ENCODE results near the gene TMOD1. TPM values are rescaled to one million over a fixed set of nuclear protein-coding genes. Genes with fewer than 3 reads are reported as not detected.

The TMOD1 gene
- total RNA-seq, 3 donors from 2014 or later (not counting 1 experiment from before 2014, with no cell fraction given) = 1.9 to 3.2 (median 2.0) TPM

- TF ChIP-seq CTCF (IDR thresholded peaks at IDR 0.05) = no peak
- Mint-ChIP-seq H3K27ac (no peak overlapping the region), H3K27me3 (ENCODE audit: low read depth in 2 of 2) (peaks cover 28 to 45% of the 10 kb centered on the region in 2 donors), H3K9me3 (no peaks in the 10 kb centered on the region), H3K36me3 (no peaks in the 10 kb centered on the region), H3K4me1 (no peaks in the 10 kb centered on the region), H3K4me3 (no peak overlapping the region)
- Histone ChIP-seq H3K27ac (ENCODE audit: low read length) (no peak overlapping the region), H3K4me3 (ENCODE audit: low read length) (no peak overlapping the region), H3K36me3 (ENCODE audit: control insufficient read depth, insufficient read depth, low read length) (no peaks in the 10 kb centered on the region), H3K9me3 (ENCODE audit: control insufficient read depth, insufficient read depth, low read length) (no peaks in the 10 kb centered on the region), H3K27me3 (ENCODE audit: control insufficient read depth, insufficient read depth, low read length) (no peaks in the 10 kb centered on the region), H3K4me1 (ENCODE audit: control insufficient read depth, insufficient read depth, low read length) (no peaks in the 10 kb centered on the region)
- peak in 1 of 3 donors; percentile 19 for ATAC-seq
- 87% methylated on average over 13 of the region's 14 CpGs for WGBS (ENCODE audit: insufficient coverage)
- intact Hi-C loops (cut with micrococcal nuclease) = no loop called here
- DNase-seq = no peak
Observed at GRCh38 chr9:97517331-97518089, 16.0 kb downstream of the TMOD1 start.

- DNase-seq (no peak), ATAC-seq (no peak)
- H3K9me3 Mint-ChIP-seq = no peaks in the 10 kb centered on the region
- no peak overlapping the region for H3K27ac Mint-ChIP-seq
- H3K9me3 ChIP-seq (ENCODE audit: control insufficient read depth, insufficient read depth, low read length) = no peaks in the 10 kb centered on the region
- 67% methylated on average over 9 of the region's 9 CpGs for WGBS (ENCODE audit: insufficient coverage)
- no peak overlapping the region for H3K27ac ChIP-seq (ENCODE audit: low read length)
- H3K27me3 Mint-ChIP-seq (ENCODE audit: low read depth in 2 of 2) = peaks cover 28 to 45% of the 10 kb centered on the region in 2 donors
- no peaks in the 10 kb centered on the region for H3K36me3 Mint-ChIP-seq
- no peak overlapping the region for H3K4me3 Mint-ChIP-seq
- H3K4me1 Mint-ChIP-seq = no peaks in the 10 kb centered on the region
- H3K4me3 ChIP-seq (ENCODE audit: low read length) = no peak overlapping the region
- no peaks in the 10 kb centered on the region for H3K27me3 ChIP-seq (ENCODE audit: control insufficient read depth, insufficient read depth, low read length)
- no peaks in the 10 kb centered on the region for H3K36me3 ChIP-seq (ENCODE audit: control insufficient read depth, insufficient read depth, low read length)
- no peaks in the 10 kb centered on the region for H3K4me1 ChIP-seq (ENCODE audit: control insufficient read depth, insufficient read depth, low read length)
- intact Hi-C loops (cut with micrococcal nuclease) = no loop called here
- no peak for TF ChIP-seq CTCF (IDR thresholded peaks at IDR 0.05)
Observed at GRCh38 chr9:97518166-97518908, 16.9 kb downstream of the TMOD1 start.

DNA sequence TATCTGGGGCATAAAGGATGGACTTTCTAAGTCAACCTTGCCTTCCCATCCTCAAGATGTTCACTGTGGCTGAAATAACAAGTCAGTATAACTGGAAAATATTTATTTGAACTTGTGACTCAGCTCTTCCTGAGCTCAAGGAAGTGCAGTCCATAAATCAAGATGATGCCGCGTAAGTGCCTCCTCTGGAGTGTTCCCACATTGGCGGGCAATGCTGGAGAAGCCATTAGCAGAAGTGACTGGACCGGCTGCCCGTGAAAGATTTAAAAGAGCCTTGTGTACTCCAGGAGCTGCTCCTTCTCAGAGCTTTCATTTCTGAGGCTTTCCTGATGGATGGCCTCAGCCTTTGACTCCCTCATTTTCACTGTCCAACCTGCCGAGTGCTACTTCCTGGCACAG, 17.4 kb downstream of the TMOD1 start:
- Mint-ChIP-seq H3K36me3 (no peaks in the 10 kb centered on the region), H3K27ac (no peak overlapping the region), H3K27me3 (ENCODE audit: low read depth in 2 of 2) (peaks cover 29 to 45% of the 10 kb centered on the region in 2 donors), H3K9me3 (no peaks in the 10 kb centered on the region), H3K4me3 (no peak overlapping the region), H3K4me1 (no peaks in the 10 kb centered on the region)
- no peak overlapping the region for H3K4me3 ChIP-seq (ENCODE audit: low read length)
- no peaks in the 10 kb centered on the region for H3K27me3 ChIP-seq (ENCODE audit: control insufficient read depth, insufficient read depth, low read length)
- no peak for TF ChIP-seq CTCF (IDR thresholded peaks at IDR 0.05)
- ATAC-seq = no peak
- H3K36me3 ChIP-seq (ENCODE audit: control insufficient read depth, insufficient read depth, low read length) = no peaks in the 10 kb centered on the region
- no peaks in the 10 kb centered on the region for H3K9me3 ChIP-seq (ENCODE audit: control insufficient read depth, insufficient read depth, low read length)
- whole genome bisulfite sequencing (ENCODE audit: insufficient coverage) = 9% methylated on average over 6 of the region's 6 CpGs
- no peaks in the 10 kb centered on the region for H3K4me1 ChIP-seq (ENCODE audit: control insufficient read depth, insufficient read depth, low read length)
- no peak for DNase-seq
- intact Hi-C loops (cut with micrococcal nuclease) = no loop called here
- H3K27ac ChIP-seq (ENCODE audit: low read length) = no peak overlapping the region

Measured in natural killer cell (primary cell).